KBM-7 (cell line): Measurements from ENCODE around the gene UMOD.

ENCODE experiments used
- DNase-seq: peaks from one replicate; pipeline ENCODE4 v3.0.0-alpha.2; 2015
- in situ Hi-C: fragments of 300-500 bp; cut with MboI; formaldehyde crosslinking; loops from 2 replicates; pipeline ENCODE4 v1.14.3; 2020; ENCODE audit warnings: low sequenced_read_pairs, low pct_unique_long_range_greater_than_20kb, mixed read lengths

The UMOD gene

DNA sequence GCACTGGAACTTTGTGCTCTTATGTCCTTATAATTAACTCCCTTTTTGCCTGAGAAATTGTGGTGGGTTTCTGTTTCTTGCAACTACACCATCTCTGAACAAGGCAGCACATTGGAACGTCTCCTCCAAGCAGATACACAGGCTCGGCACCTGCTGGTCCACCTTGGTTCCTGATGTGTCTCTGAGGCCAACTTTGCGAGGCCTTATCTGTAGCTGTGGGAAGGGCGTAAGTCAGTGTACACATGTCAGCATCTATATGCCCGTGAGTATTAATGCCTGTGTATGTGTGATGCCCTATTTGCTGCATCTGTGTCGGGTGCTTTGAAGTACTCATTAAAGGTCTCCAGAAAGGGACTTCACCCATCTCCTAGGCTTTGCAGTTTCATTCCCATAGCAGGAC is 42.7 kb downstream of the UMOD start:
- in situ Hi-C loops = no loop called here
- DNase-seq = no peak

DNA sequence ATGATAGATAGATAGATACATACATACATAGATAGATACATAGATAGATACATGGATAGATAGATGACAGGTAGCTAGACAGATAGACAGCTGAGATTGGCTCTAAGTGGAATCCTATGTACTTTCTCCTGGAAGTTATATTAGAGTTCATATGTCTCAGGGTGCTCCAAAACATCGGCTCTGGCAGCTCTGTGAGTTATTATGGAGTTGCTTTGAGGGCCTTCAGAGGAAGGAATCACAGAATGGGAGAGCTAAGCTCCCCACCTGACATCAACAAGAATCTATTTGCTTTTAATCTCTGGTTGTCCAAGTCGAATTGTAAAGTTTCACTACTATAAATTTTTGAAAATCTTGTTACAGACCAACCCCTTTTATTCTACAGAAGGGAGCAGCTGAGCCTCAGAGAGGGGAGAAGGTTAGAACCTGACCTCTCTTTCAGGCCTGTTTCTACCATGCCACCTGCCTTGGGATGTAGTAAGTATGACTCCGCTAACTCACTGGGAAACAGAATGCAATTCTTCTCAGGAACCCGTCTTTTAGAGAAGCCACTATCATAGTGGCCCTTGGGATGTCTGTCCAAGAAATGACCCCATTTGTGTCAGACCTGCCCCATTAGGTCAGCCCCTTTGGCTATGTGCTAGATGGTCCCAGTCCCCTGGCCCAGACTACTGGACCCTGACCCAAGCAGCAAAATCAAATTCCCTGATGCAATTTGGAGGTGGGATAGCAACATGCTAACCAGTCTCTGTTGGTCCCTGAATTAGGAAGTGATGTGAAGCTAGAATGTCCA is 43.5 kb downstream of the UMOD start:
- DNase-seq = no peak
- in situ Hi-C loops = no loop called here

DNA sequence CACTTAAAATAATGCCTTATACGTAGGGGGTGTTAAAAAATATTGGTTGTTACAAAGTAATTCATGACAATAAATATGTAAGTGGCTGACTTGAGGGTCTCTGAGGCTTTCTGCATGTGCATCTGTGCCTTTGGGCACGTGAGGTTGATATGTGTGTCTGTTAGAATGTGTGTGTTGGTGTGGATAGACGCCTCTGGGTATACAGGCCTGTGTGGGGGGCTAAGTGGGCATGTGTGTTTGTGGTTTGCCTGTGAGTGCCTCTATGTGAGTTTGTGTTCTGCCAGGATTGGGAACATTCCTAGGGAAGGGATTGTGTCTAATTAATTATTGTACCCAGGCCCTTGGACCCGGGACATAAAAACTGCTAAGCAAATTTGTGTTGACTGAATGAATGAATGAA is 44.2 kb downstream of the UMOD start:
- in situ Hi-C loops = no loop called here
- DNase-seq = no peak

DNA sequence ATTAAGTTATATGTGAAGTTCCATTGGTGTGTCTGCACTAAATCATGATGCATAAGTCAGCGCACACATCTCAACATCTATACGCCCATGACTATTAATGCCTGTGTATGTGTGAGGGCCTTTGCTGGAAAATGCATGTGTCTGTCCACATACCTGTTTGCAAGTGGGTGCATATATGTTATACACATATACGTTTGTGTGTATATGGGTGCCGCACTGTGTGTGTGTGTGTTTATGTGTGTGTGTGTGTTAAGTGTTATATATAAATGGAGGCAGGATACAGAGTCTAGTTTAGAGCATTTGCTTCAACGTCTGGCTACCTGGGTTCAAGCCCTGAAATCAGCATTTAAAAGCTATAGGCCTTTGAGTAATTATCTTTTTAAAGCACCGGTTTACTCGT is 44.7 kb downstream of the UMOD start:
- in situ Hi-C loops = no loop called here
- DNase-seq = no peak

DNA sequence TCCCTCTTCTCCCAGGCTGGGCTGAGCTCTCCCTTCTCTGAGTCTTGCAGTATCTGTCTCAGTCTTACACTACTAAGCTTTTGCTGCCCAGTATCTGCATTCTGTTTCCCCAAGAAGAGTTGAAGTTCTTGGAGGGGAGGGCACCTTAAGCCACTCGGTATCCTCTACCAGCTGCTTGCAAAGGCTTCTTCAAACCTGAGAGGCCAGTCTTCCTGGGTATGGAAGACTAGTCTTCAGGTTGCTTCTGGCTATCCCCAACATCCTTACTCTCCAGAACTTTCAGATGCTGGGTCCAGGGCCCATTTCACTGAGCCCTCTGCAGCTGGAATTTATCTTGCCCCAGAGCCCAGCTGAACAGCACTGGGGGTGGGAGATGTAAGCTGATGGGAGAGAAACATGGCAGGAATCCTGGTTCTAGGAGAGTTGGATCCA is 45.3 kb downstream of the UMOD start:
- in situ Hi-C loops = no loop called here
- no peak for DNase-seq

DNA sequence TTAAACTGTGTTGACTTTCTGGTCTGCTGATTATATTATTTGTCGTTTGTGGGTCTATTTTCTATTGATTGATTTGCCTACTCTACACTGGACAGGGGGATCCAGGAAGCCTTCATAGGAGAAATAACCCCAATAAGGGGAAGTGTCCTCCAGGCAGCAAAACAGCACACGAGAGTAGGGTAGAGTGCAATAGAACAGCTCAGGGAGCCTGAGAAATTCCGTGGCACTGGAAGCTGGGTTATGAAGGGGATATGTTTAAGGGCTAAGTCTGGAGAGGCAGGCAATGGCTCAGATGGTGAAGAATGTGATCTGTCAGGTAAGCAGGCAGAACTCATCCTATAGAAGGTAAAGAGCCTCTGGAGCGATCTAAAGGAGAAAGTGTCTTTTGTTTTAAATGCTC is 46.1 kb downstream of the UMOD start:
- DNase-seq = no peak
- in situ Hi-C loops = no loop called here

DNA sequence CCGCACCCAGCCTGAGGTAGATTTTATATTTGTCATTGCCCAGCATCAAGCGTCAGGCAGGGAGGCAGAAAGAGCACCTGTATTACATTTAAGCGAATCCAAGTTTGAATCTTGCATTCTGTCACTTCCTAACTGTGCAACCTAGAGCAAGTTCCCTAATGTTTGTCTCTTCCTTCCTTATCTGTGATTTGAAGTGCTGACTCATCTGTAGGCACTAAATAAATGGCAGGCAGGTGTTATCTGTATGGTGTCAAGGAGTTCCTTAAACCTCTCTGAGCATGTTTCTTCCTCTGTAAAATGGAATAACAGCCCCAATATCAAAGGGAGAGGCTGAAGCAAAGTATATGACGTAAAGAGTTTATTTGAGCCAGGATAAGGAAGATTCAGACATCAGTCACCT is 49.5 kb downstream of the UMOD start:
- in situ Hi-C loops = no loop called here
- DNase-seq = peak; percentile 2

DNA sequence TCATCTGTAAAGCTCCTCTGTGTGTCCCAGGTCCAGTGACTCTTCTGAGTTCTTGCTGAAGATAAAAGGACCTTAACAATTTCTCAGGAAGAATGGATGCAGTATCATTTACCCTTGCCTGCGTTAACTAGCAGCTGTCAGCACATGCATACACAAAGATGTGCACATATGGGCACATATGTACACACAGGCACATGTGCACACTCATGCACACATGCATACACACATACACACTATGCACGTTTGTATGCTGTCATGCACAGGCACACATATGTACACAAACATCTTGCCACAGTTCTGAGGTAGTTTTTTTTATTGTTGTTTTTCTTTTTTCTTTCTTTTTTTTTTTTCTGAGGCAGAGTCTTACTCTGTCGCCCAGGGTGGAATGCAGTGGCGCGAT is 50.1 kb downstream of the UMOD start:
- DNase-seq = no peak
- in situ Hi-C loops = no loop called here

DNA sequence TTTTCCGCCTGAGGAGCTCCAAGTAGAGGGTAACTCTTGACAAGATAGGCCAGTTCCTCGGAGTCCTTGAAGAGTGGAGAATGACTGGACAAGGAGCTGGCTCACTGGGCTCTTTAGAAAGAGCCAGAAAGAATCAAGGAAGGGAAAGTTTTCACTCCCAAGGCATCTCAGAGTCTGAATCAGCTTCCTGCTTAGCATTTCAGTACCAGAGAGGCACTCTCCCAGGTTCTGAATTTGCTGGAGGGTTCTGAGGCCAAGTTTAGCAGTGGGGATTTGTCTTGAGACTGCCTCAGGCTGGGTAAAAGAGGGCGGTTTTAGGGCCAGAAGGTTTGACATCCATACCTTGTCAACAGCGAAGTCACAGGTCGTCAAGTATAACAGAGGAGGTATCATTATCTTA is 50.7 kb downstream of the UMOD start:
- no peak for DNase-seq
- in situ Hi-C loops = no loop called here

DNA sequence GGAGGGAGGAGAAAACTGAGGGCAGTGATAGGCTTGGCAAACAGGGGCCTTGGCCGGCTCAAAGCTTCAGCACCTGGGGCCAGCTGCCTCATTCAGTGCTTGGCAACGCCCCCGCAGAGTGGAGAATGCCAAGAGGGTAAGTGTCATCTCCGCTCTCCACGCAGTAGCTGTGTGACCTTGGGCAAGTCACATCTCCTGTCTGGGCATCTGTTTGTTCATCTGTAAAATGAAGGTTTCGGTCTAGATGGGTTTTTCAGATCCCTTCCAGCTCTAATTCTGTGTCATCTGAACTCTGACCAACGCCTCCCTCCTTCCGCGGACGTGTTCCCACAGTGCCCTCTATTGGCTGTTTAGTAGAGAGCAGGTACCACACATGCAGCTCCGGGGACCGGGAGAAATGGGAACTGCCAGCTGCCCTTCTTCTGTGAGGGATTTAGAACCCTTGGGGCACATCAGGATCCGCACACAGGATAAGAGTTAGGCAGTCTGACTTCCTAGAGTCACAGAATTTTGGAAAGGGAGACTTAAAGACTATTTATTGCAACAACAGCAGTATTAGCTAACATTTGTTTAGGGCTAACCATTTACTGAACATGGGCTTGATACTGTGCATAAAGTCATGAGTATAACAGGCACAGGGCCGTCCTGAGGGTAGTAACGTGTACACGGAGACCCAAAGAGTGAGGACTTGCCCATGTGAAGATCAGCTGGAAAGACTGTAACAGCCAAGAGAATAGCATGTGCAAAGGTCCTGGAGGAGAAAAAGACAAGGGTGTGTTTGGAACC is 52.0 kb downstream of the UMOD start:
- DNase-seq = peak; percentile 73
- in situ Hi-C loops = no loop called here

DNA sequence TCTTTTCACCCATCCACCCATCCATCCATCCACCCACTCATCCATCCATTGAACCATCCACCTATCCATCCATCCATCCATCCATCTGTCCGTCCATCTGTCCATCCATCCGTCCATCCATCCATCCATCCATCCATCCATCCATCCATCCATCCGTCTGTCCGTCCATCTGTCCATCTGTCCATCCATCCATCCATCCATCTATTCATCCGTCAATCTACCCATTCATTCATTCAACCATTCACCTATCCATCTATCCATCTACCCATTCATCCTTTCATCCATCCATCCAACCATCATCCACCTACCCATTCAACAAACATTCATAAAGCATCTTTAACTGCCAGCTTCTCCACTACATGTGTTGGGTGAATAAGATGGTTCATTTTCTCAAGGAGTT is 54.1 kb downstream of the UMOD start:
- DNase-seq = no peak
- in situ Hi-C loops = no loop called here

DNA sequence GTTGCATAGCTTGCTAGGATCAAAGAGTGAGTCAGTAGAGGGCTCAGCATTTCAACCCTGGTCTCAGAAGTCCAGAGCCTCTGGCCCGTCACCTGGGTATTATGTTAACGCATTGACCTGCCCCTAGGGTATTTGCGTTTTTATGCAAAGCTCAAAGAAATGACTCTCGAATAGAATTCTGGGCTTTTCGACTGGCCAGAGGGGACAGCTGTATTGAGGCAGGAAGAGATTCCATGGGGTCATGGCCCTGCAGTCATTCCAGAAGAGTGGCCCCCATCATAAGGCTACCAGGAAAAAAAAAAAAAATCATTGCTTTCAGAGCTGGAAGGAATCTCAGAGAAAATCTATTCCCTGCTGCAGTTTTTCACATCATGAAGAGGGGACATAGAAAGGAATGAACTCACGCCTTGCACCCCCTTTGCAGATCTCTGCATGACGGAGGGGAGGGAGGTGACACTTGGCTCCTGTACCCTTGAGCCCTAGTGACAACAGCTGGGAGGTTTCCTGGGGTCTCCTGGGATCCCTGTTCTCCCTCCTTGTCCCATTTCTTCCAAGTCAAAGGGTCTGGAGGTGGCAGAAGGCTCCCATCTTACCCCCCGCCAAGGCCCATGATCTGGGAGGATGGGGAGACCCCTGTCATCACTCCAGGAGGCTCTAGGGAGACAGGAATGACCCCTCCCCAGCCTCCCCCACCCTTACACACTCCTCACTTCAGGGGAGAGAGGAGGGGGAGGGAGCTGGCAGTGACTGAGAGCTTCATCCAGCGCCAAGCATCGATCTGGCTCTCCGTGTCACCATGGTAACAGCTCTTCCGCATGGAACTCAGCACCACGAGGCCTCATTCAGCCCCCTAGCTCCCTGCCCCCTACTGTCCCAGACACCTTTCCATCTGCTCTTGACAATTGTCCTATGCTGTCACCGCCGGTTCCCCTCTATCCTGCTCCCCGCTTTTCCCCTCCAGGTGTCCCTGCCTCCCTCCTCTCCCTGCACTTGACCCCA is 61.0 kb downstream of the UMOD start:
- in situ Hi-C loops = no loop called here
- no peak for DNase-seq

DNA sequence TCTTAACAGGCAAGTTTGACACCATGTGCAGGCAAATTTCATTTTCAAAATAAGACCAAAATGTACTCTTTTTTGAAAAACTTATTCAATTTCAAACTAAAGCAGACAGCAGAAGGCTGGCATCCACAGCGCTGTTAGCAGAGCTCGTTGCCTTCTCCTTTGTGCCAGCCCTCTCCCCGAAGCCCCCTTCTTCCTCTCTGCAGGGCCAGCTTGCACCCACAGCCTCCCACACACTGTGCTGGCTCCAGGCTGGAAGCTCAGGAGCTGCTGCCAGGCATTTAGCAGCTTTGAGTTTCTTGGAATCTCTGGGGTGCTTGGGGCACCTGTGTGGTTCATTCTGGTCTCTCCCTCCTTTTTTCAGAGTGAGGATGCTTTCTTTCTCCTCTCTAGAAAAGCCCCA is 62.9 kb downstream of the UMOD start:
- no peak for DNase-seq
- in situ Hi-C loops = no loop called here

DNA sequence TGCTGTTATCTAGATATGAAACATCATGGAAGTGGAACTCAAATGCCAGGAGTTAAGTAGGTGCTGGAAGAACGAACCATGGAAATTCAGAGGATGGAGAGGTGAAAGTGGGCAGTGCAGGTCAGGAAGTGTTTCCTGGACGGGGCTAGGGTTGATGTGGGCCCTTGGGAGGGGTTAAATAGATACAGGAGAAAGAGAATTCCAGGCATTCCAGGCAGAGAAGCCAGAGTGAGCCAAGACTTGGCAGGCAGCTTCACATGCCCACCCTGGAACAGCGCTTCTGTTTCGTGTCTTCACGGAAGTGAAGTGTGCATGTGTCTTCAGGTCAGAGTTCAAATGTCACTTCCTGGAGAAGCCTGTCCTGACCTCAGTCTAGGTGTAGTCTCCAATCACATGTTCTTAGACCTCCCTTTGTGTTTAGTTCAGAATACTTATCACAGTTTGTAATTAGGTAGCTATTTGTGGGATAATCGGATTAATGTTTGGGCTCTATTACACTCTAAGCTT is 66.5 kb downstream of the UMOD start:
- DNase-seq = no peak
- in situ Hi-C loops = no loop called here
